H1 (cell line): ENCODE data around the gene GALNT7. TPM values are rescaled to one million over a fixed set of nuclear protein-coding genes. Genes with fewer than 3 reads are reported as not detected.

Experiments used
- CBX8 ChIP-seq: fragments of 300-800, 300-1000 bp; sonication (generic); IDR thresholded peaks from 2 replicates; pipeline ENCODE4 v1.7.1; 2016; ENCODE audit warnings: low read depth, low read length, borderline replicate concordance
- CREB1 ChIP-seq: IDR thresholded peaks from 2 replicates; pipeline ENCODE4 v1.6.1; 2012; ENCODE audit warnings: inconsistent platforms
- CTCF ChIP-seq, 3 experiments: IDR thresholded peaks; 1 replicate in 2 of 3; 2 replicates in 1 of 3; pipeline versions ENCODE4 v1.5.1 to v1.6.1; 2011; ENCODE audit warnings: low read length in 3 of 3, mild to moderate bottlenecking in 3 of 3, inconsistent platforms in 2 of 3, low read depth in 1 of 3, moderate library complexity in 1 of 3; ENCODE audit not compliant: insufficient read depth in 1 of 3; ENCODE audit errors: control extremely low read depth in 1 of 3
- EZH2 ChIP-seq: fragments of 200-600 bp; sonication (generic); IDR thresholded peaks from 2 replicates; pipeline ENCODE4 v1.7.1; 2012; ENCODE audit warnings: low read depth, mild to moderate bottlenecking, moderate library complexity, low read length, inconsistent platforms; ENCODE audit not compliant: severe bottlenecking
- GABPA ChIP-seq: IDR thresholded peaks from 2 replicates; pipeline ENCODE4 v1.6.1; 2011; ENCODE audit warnings: mild to moderate bottlenecking, low read length, moderate library complexity, borderline replicate concordance; ENCODE audit not compliant: insufficient read depth
- HDAC6 ChIP-seq: IDR thresholded peaks from one replicate; pipeline ENCODE4 v1.7.1; 2012; ENCODE audit warnings: low read depth, mild to moderate bottlenecking, inconsistent platforms, low read length, moderate library complexity
- JUND ChIP-seq: IDR thresholded peaks from 2 replicates; pipeline ENCODE4 v1.6.1; 2011; ENCODE audit warnings: mild to moderate bottlenecking, improper control_type of control experiment, low read length
- KDM1A ChIP-seq: fragments of 200-600, 300-600 bp; sonication (generic); IDR thresholded peaks from 2 replicates; pipeline ENCODE4 v1.7.1; 2016; ENCODE audit warnings: mild to moderate bottlenecking, low read length, borderline replicate concordance
- NRF1 ChIP-seq: IDR thresholded peaks from 2 replicates; pipeline ENCODE4 v1.6.1; 2011; ENCODE audit warnings: mild to moderate bottlenecking, low read depth, low read length, improper control_type of control experiment
- RAD21 ChIP-seq, 2 experiments: IDR thresholded peaks in 1 of 2; conservative IDR thresholded peaks in 1 of 2; 2 replicates each; pipeline ENCODE4 v1.6.1; 2011; ENCODE audit warnings: low read depth in 2 of 2, low read length in 2 of 2, improper control_type of control experiment in 1 of 2, inconsistent platforms in 1 of 2, mild to moderate bottlenecking in 1 of 2, moderate library complexity in 1 of 2
- RBBP5 ChIP-seq: IDR thresholded peaks from 2 replicates; pipeline ENCODE4 v1.7.1; 2012; ENCODE audit warnings: low read depth, mild to moderate bottlenecking, inconsistent platforms, low read length, moderate library complexity, borderline replicate concordance
- RFX5 ChIP-seq: IDR thresholded peaks from 2 replicates; pipeline ENCODE4 v1.6.1; 2011; ENCODE audit warnings: low read depth, low read length, improper control_type of control experiment, borderline replicate concordance
- RNF2 ChIP-seq: fragments of 200-900, 300-1000 bp; sonication (generic); IDR thresholded peaks from 2 replicates; pipeline ENCODE4 v1.7.1; 2016; ENCODE audit warnings: borderline replicate concordance, low read depth, mild to moderate bottlenecking, antibody characterized with exemption, low read length; ENCODE audit not compliant: poor library complexity, severe bottlenecking; ENCODE audit errors: missing control alignments
- SIRT6 ChIP-seq: IDR thresholded peaks from one replicate; pipeline ENCODE4 v1.7.1; 2012; ENCODE audit warnings: low read length, inconsistent platforms
- SP1 ChIP-seq: IDR thresholded peaks from 2 replicates; pipeline ENCODE4 v1.6.1; 2011; ENCODE audit warnings: low read depth, low read length
- SUZ12 ChIP-seq: fragments of 200-600 bp; sonication (generic); IDR thresholded peaks from 2 replicates; pipeline ENCODE4 v1.6.1; 2012; ENCODE audit warnings: mild to moderate bottlenecking, inconsistent platforms, low read length, moderate library complexity, mixed read lengths
- TAF7 ChIP-seq: optimal IDR thresholded peaks from 2 replicates; pipeline ENCODE3; 2011; ENCODE audit warnings: low read depth, mild to moderate bottlenecking, inconsistent platforms, low read length, moderate library complexity, borderline replicate concordance
- YY1 ChIP-seq: IDR thresholded peaks from 2 replicates; pipeline ENCODE4 v1.6.1; 2011; ENCODE audit warnings: low read depth, mild to moderate bottlenecking, low read length
- polyA plus RNA-seq, 7 experiments: library from polyadenylated mRNA; depleted of rRNA in 3 of 7; stranded (reverse) in 5 of 7; unstranded in 2 of 7; fragments of >200 nt in 5 of 7; fragments of 200-250 nt in 2 of 7; gene quantifications; 1 replicate in 5 of 7; 2 replicates in 1 of 7; 4 replicates in 1 of 7; pipeline versions ENCODE4 v1.2.1 to v1.2.3, GENCODE V29; 2011 to 2013; ENCODE audit warnings: missing spikeins in 2 of 7, mixed read lengths in 2 of 7
- total RNA-seq: library from RNA; stranded (reverse); fragmentation: NEBNext Ultra II Directional; extraction: Animal tissue kit (Norgen Biotek cat#: 25700); gene quantifications from 2 replicates; pipeline ENCODE4 v1.2.1, GENCODE V29; 2021
- TF ChIP-seq, protein P1 (sequence below): IDR thresholded peaks from 2 replicates; pipeline ENCODE4 v1.6.1; 2011; ENCODE audit warnings: low read length, improper control_type of control experiment

GALNT7 gene
- total and polyA plus RNA-seq, 2 of the 8 experiments (the other 6 are each of a cell fraction or from before 2014, with no cell fraction given): 22.4 to 85.5 TPM

DNA sequence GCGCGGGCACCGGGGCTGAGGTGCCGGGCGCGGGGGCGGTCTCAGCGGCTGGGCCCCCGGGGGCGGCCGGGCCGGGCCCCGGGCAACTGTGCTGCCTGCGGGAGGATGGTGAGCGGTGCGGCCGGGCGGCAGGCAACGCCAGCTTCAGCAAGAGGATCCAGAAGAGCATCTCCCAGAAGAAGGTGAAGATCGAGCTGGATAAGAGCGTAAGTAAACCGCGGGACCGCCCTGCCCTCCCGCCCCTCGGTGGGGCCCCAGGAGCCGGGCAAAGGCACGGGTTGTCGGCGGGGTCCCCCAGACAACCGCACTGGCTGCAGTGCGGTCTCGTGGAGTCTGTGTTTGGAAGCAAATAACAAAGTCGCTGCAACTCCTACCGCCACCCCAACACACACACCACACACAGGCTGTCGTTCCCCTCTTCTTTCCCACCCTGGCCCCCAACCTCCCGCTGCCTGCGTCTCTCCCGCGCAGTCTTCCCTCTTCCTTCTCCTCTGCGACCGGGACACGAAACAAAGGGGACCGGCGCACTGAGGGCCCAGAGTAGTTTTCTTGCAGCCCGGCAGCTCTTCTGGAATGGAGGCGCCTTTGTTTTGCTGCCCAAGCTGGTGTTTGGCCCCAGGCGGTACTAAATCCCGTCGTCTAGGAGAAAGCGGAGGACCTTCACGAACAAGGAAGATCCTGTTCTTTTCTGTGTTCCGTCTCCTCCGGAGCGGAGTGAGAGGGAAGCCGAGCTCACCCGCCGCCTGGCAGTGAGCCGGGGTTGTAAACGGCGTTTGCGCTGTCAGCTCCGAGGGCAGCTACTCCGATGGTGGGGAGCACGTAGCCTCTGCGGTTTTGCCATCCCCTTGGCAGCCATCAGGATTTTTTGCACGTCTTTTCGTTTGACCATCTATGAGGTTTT is 202.9 kb downstream of the GALNT7 start (continued):
- TF ChIP-seq CBX8 (no peak), HDAC6 (no peak), GABPA (no peak), SP1 (no peak), EZH2 (peak; percentile 26), KDM1A (no peak), JUND (no peak), RFX5 (no peak), SIRT6 (no peak), CREB1 (no peak), RAD21 (IDR thresholded peaks at IDR 0.05 in 1 of 2, conservative IDR thresholded peaks at IDR 0.05 in 1 of 2; ENCODE audit: low read depth in 2 of 2, low read length in 2 of 2) (no peak), RNF2 (no peak), YY1 (no peak; the same call in none of the 2 replicates), RBBP5 (peak; percentile 76; the same call in 1 of the 2 replicates), SUZ12 (peak; percentile 44; the same call in 1 of the 2 replicates), TAF7 (no peak), NRF1 (no peak), CTCF (IDR thresholded peaks at IDR 0.05; ENCODE audit: control extremely low read depth in 1 of 3, insufficient read depth in 1 of 3, low read depth in 1 of 3, low read length in 3 of 3) (0 out of 4 replicates have a peak, but pooled peaks of 1 of the 3 experiments have one; percentile 0)
- TF ChIP-seq, protein P1, sequence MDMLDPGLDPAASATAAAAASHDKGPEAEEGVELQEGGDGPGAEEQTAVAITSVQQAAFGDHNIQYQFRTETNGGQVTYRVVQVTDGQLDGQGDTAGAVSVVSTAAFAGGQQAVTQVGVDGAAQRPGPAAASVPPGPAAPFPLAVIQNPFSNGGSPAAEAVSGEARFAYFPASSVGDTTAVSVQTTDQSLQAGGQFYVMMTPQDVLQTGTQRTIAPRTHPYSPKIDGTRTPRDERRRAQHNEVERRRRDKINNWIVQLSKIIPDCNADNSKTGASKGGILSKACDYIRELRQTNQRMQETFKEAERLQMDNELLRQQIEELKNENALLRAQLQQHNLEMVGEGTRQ: no peak
